Measurements from ENCODE around the gene ARHGEF18. TPM values are rescaled to one million over a fixed set of nuclear protein-coding genes. Genes with fewer than 3 reads are reported as not detected.
"Not testable (repeated sequence)": the region's sequence is repeated elsewhere in the genome, so short reads cannot be mapped to it uniquely, and the experiment has no call there.

Gene ARHGEF18
- total and polyA plus RNA-seq, 2 of the 13 experiments (the other 11 are each of a cell fraction or from before 2014, with no cell fraction given) = 4.2 to 17.5 TPM

GRCh38 chr19:7346488-7346971 is 2.2 kb upstream of the ARHGEF18 start (continued):
- no peak for TF ChIP-seq SNAPC4 (CRISPR knock-in tag; IDR thresholded peaks at IDR 0.05)
- TF ChIP-seq ZFP90 (CRISPR knock-in tag; IDR thresholded peaks at IDR 0.05; ENCODE audit: borderline replicate concordance) = no peak
- no peak for TF ChIP-seq ZNF205 (CRISPR knock-in tag; IDR thresholded peaks at IDR 0.05)

DNA sequence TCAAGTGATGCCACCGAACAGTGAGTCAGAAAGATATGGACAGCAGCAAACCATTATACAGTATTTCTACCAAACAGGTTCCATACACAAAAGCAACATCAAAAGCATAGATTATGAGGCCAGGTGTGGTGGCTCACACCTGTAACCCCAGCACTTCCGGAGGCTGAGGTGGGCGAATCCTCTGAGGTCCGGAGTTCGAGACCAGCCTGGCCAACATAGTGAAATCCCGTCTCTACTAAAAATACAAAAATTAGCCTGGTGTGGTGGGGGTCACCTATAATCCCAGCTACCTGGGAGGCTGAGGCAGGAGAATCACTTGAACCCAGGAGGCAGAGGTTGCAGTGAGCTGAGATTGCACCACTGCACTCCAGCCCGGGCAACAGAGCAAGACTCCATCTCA is 1.7 kb upstream of the ARHGEF18 start:
- H3K9me3 ChIP-seq (ENCODE audit: low read length); H3K36me3 ChIP-seq (replicated peaks in 1 of 2; ENCODE audit: control insufficient read depth in 1 of 2, insufficient read depth in 2 of 2, low read length in 2 of 2); H2AFZ ChIP-seq (ENCODE audit: low read length); CTCF ChIA-PET (ENCODE audit: low intra/inter-chr PET ratio, low total read pairs); H3K9ac ChIP-seq (ENCODE audit: insufficient read depth, low read depth, low read length); intact Hi-C loops (cut with micrococcal nuclease; ENCODE audit: unreplicated experiment); POLR2A ChIA-PET; H3K27ac ChIP-seq (ENCODE audit: extremely low read length, insufficient read depth, low read length); H4K20me1 ChIP-seq (ENCODE audit: insufficient read depth, low read length); H3K27me3 ChIP-seq (ENCODE audit: control insufficient read depth in 1 of 2, insufficient read depth in 2 of 2, low read length in 2 of 2); DNase-seq (ENCODE audit: low spot score); BruUV-seq (replicated peaks); H3K4me2 ChIP-seq (ENCODE audit: low read depth, low read length); H3K4me3 ChIP-seq (replicated peaks in 1 of 3; ENCODE audit: insufficient read depth in 1 of 3, low read depth in 2 of 3, low read length in 3 of 3); FAIRE-seq; H3K79me2 ChIP-seq (ENCODE audit: insufficient read depth, low read length); ATAC-seq: not testable (repeated sequence)
- WGBS (ENCODE audit: low lambda C conversion rate) = 73% methylated on average over 7 of the region's 7 CpGs
- in situ Hi-C loops (cut with HindIII; ENCODE audit: extremely low pct_ligation_motif_present, low pct_unique_long_range_greater_than_20kb) = loop anchor here (10.0 kb wide), 1 partner anchor 242 kb away; no protein-coding TSS in a partner anchor
- peaks cover 32% of the 10 kb centered on the region for H3K4me1 ChIP-seq (ENCODE audit: insufficient read depth, low read length)

Data from HepG2 (cell line).